Heart left ventricle (tissue), 16 donors: Measurements from ENCODE around the gene KLK5. TPM values are rescaled to one million over a fixed set of nuclear protein-coding genes. Genes with fewer than 3 reads are reported as not detected.

Experiments used
- ATAC-seq, 4 donors: fragments of 200-7000 bp; cut with Tn5 transposase; one replicate each; pipeline ENCODE4 v1.9.1; 2020 to 2022; ENCODE audit warnings: moderate library complexity in 4 of 4, mild to moderate bottlenecking in 3 of 4, moderate number of reproducible peaks in 1 of 4
- DNase-seq, 5 donors: peaks; one replicate each; pipeline ENCODE4 v3.0.0-alpha.2; 2020
- H3K27ac ChIP-seq, 12 donors: fragments of 200-600 bp; sonication (generic) in 4 of 12; one replicate each; pipeline versions ENCODE4 v1.5.0 to v1.8.0; 2016 to 2022; ENCODE audit warnings: mild to moderate bottlenecking in 2 of 12
- H3K27me3 ChIP-seq, 9 donors: fragments of 200-600 bp; sonication (generic) in 2 of 9; one replicate each; pipeline versions ENCODE4 v1.5.1 to v1.8.0; 2016 to 2022; ENCODE audit warnings: mild to moderate bottlenecking in 3 of 9
- H3K36me3 ChIP-seq, 9 donors: fragments of 200-600 bp; sonication (generic) in 2 of 9; one replicate each; pipeline versions ENCODE4 v1.5.0 to v1.8.0; 2018 to 2022; ENCODE audit warnings: mild to moderate bottlenecking in 2 of 9
- H3K4me1 ChIP-seq, 12 donors: fragments of 200-600 bp; sonication (generic) in 4 of 12; one replicate each; pipeline versions ENCODE4 v1.5.0 to v1.8.0; 2016 to 2022; ENCODE audit warnings: mild to moderate bottlenecking in 3 of 12
- H3K4me3 ChIP-seq, 12 donors: fragments of 200-600 bp; sonication (generic) in 4 of 12; one replicate each; pipeline versions ENCODE4 v1.5.0 to v1.8.0; 2017 to 2022; ENCODE audit warnings: mild to moderate bottlenecking in 9 of 12, moderate library complexity in 4 of 12
- H3K9me3 ChIP-seq, 12 donors: fragments of 200-600 bp; sonication (generic) in 4 of 12; one replicate each; pipeline versions ENCODE4 v1.5.0 to v1.8.0; 2016 to 2022; ENCODE audit warnings: mild to moderate bottlenecking in 1 of 12
- CTCF ChIP-seq, 12 donors: fragments of 200-600 bp; sonication (generic) in 4 of 12; IDR thresholded peaks; one replicate each; pipeline versions ENCODE4 v1.5.0 to v1.8.0; 2018 to 2022; ENCODE audit warnings: antibody characterized with exemption in 12 of 12, mild to moderate bottlenecking in 5 of 12
- POLR2A ChIP-seq, 2 donors: fragments of 450-650 bp; IDR thresholded peaks; one replicate each; pipeline ENCODE4 v1.6.1; 2017; ENCODE audit warnings: antibody characterized with exemption in 2 of 2, mild to moderate bottlenecking in 2 of 2, moderate library complexity in 2 of 2
- WGBS, 4 donors: extraction: QIAGEN DNeasy Blood & Tissue Kit in 2 of 4; methylation state at CpG; one replicate each; pipeline versions ENCODE4 v1.1.5 to v1.1.7; 2013 to 2018; 5-methylcytosine and 5-hydroxymethylcytosine counted together
- intact Hi-C, 10 donors: fragments of 100-400 bp; cut with DNase I; formaldehyde crosslinking; loops; one replicate each; pipeline versions ENCODE4 v1.11.1 to v1.14.2; 2022
- polyA plus RNA-seq, 2 donors: library from polyadenylated mRNA; stranded (reverse); fragments of 200-250 nt; gene quantifications; one replicate each; pipeline ENCODE4 v1.2.3, GENCODE V29; 2013
- total RNA-seq, 9 donors: library from RNA; depleted of rRNA in 2 of 9; stranded (reverse); fragments of >200 nt in 2 of 9; fragmentation: NEBNext Ultra II Directional in 3 of 9; extraction: Animal tissue kit (Norgen Biotek cat#: 25700) in 3 of 9; gene quantifications; one replicate each; pipeline versions ENCODE4 v1.1.0 to v1.2.4, GENCODE V29; 2016 to 2023
- donor health status: ischemic (EF 13 %, LVEDD 7.1; RV severe dilation, severe dysfunction).
- donor health status: healthy with polysubstance abuse.
- donor health status: DM: no; HTN: yes; CAD: no.
- donor health status: DM: no; HTN: no; CAD: no.
- donor health status: ischemic (EF 25% LVEDD 6.9; RV normal size, moderate dysfunction).
- donor health status: ischemic (EF 25% LVEDD 5.7; RV mildly dilated, moderate dysfunction).
- donor health status: healthy.
- donor health status: DM: yes; HTN: yes; CAD: no.
- donor health status: ischemic (EF 35%, LVEDD 5.7; RV mildly dilated, moderate dysfunction).
- donor health status: nonischemic (EF 11% LVEDD 7.7; RV severe dilation, severe dysfunction).
- donor health status: DM: yes; HTN: yes; CAD: no.
- donor health status: PGD.
- donor health status: ischemic (EF 29% LVEDD 5.4; RV normal size, mild dysfunction).
- donor health status: nonischemic (EF 23%, LVEDD 6.1; RV moderate dilation, normal function).

Gene KLK5
- total and polyA plus RNA-seq, 11 donors = 5.4 TPM; not detected in 10

GRCh38 chr19:50983625-50984292 is 30.9 kb upstream of the KLK5 start, which contains the start of gene KLK7:
KLK7 (minus strand) TSS chr19:50983917; CDS start chr19:50982399, 1,518 bp downstream.
- DNase-seq = no peak
- Histone ChIP-seq H3K36me3 (no peaks in the 10 kb centered on the region), H3K9me3 (peaks cover 0 to 2% (median 0%) of the 10 kb centered on the region in 12 donors), H3K27me3 (peaks cover 0 to 24% (median 11%) of the 10 kb centered on the region in 9 donors), H3K4me1 (no peaks in the 10 kb centered on the region), H3K27ac (no peak within 1 kb of the TSS), H3K4me3 (no peak within 1 kb of the TSS)
- WGBS, 4 donors = 14 to 20% (median 17%) methylated on average over 23 to 28 of the region's 28 CpGs
- ATAC-seq = no peak
- intact Hi-C loops = no loop called here
- no peak for TF ChIP-seq CTCF (IDR thresholded peaks at IDR 0.05)
- TF ChIP-seq POLR2A (IDR thresholded peaks at IDR 0.05) = no peak

- Histone ChIP-seq H3K36me3 (no peaks in the 10 kb centered on the region), H3K27me3 (peaks cover 0 to 33% (median 5%) of the 10 kb centered on the region in 9 donors), H3K4me1 (no peaks in the 10 kb centered on the region), H3K4me3 (no peak overlapping the region), H3K9me3 (peaks cover 0 to 2% (median 0%) of the 10 kb centered on the region in 12 donors), H3K27ac (no peak overlapping the region)
- DNase-seq (no peak), ATAC-seq (no peak)
- TF ChIP-seq CTCF (IDR thresholded peaks at IDR 0.05) (no peak), POLR2A (IDR thresholded peaks at IDR 0.05) (no peak)
- 59 to 75% (median 71%) methylated on average over 4 of the region's 4 CpGs for WGBS, 4 donors
- intact Hi-C loops = no loop called here
These were observed 29.3 kb upstream of the KLK5 start for GRCh38 chr19:50982186-50982585.

GRCh38 chr19:50981587-50982146 is 28.8 kb upstream of the KLK5 start:
- Histone ChIP-seq H3K27me3 (peaks cover 0 to 35% (median 5%) of the 10 kb centered on the region in 9 donors), H3K36me3 (no peaks in the 10 kb centered on the region), H3K27ac (no peak overlapping the region), H3K4me3 (no peak overlapping the region), H3K9me3 (peaks cover 0 to 2% (median 0%) of the 10 kb centered on the region in 12 donors), H3K4me1 (no peaks in the 10 kb centered on the region)
- no peak for ATAC-seq
- intact Hi-C loops = no loop called here
- DNase-seq = no peak
- 56 to 64% (median 59%) methylated on average over 11 of the region's 11 CpGs for WGBS, 4 donors
- TF ChIP-seq POLR2A (IDR thresholded peaks at IDR 0.05) = no peak
- no peak for TF ChIP-seq CTCF (IDR thresholded peaks at IDR 0.05)

- H3K27me3 ChIP-seq = peaks cover 0 to 41% (median 5%) of the 10 kb centered on the region in 9 donors
- ATAC-seq (no peak), DNase-seq (no peak)
- WGBS, 4 donors = 52 to 61% (median 55%) methylated on average over 13 of the region's 13 CpGs
- no peaks in the 10 kb centered on the region for H3K36me3 ChIP-seq
- H3K27ac ChIP-seq = no peak overlapping the region
- H3K9me3 ChIP-seq = peaks cover 0 to 2% (median 0%) of the 10 kb centered on the region in 12 donors
- H3K4me3 ChIP-seq = no peak overlapping the region
- intact Hi-C loops = no loop called here
- no peak for TF ChIP-seq CTCF (IDR thresholded peaks at IDR 0.05)
- no peak for TF ChIP-seq POLR2A (IDR thresholded peaks at IDR 0.05)
- no peaks in the 10 kb centered on the region for H3K4me1 ChIP-seq
These were observed 27.4 kb upstream of the KLK5 start for GRCh38 chr19:50980208-50980607.
